Mucosa of rectum (tissue), 2 donors: ENCODE measurements around the gene TGM5.

Experiments
- H3K27ac ChIP-seq, 2 donors: one replicate each; pipeline ENCODE4 v1.7.0; 2013; ENCODE audit warnings: inconsistent platforms in 2 of 2, low read depth in 2 of 2, low read length in 2 of 2
- H3K27me3 ChIP-seq, 2 donors: one replicate each; pipeline ENCODE4 v1.7.0; 2013; ENCODE audit warnings: low read length in 2 of 2; ENCODE audit not compliant: control insufficient read depth in 2 of 2, insufficient read depth in 2 of 2
- H3K36me3 ChIP-seq, 2 donors: one replicate each; pipeline ENCODE4 v1.7.0; 2013; ENCODE audit warnings: low read length in 2 of 2; ENCODE audit not compliant: control insufficient read depth in 2 of 2, insufficient read depth in 2 of 2
- H3K4me1 ChIP-seq, 2 donors: one replicate each; pipeline ENCODE4 v1.7.0; 2013; ENCODE audit warnings: low read length in 2 of 2, mild to moderate bottlenecking in 1 of 2; ENCODE audit not compliant: control insufficient read depth in 2 of 2, insufficient read depth in 2 of 2
- H3K4me3 ChIP-seq, 2 donors: one replicate each; pipeline ENCODE4 v1.7.0; 2013; ENCODE audit warnings: low read length in 2 of 2
- H3K9ac ChIP-seq, 2 donors: one replicate each; pipeline ENCODE4 v1.7.0; 2013; ENCODE audit warnings: low read length in 2 of 2, low read depth in 1 of 2, mild to moderate bottlenecking in 1 of 2
- H3K9me3 ChIP-seq, 2 donors: one replicate each; pipeline ENCODE4 v1.7.0; 2013; ENCODE audit warnings: low read length in 2 of 2; ENCODE audit not compliant: control insufficient read depth in 2 of 2
- donor health status: healthy.
- donor health status: Normal muscosa, but diverticular disease.

Gene TGM5

GRCh38 chr15:43249699-43250203, 17.0 kb downstream of the TGM5 start:
- H3K9ac ChIP-seq, result no peak overlapping the region
- no peaks in the 10 kb centered on the region for H3K9me3 ChIP-seq
- no peak overlapping the region for H3K4me3 ChIP-seq
- H3K27me3 ChIP-seq, result no peaks in the 10 kb centered on the region
- H3K27ac ChIP-seq, result no peak overlapping the region
- no peaks in the 10 kb centered on the region for H3K4me1 ChIP-seq
- H3K36me3 ChIP-seq, result no peaks in the 10 kb centered on the region

- H3K9ac ChIP-seq, result no peak overlapping the region
- no peaks in the 10 kb centered on the region for H3K27me3 ChIP-seq
- no peak overlapping the region for H3K4me3 ChIP-seq
- H3K9me3 ChIP-seq, result no peaks in the 10 kb centered on the region
- H3K4me1 ChIP-seq, result no peaks in the 10 kb centered on the region
- H3K27ac ChIP-seq, result no peak overlapping the region
- no peaks in the 10 kb centered on the region for H3K36me3 ChIP-seq
Measured at GRCh38 chr15:43249236-43249635, 17.5 kb downstream of the TGM5 start.

- H3K27me3 ChIP-seq, result no peaks in the 10 kb centered on the region
- H3K9ac ChIP-seq, result no peak overlapping the region
- H3K27ac ChIP-seq, result no peak overlapping the region
- no peaks in the 10 kb centered on the region for H3K4me1 ChIP-seq
- no peaks in the 10 kb centered on the region for H3K36me3 ChIP-seq
- H3K4me3 ChIP-seq, result no peak overlapping the region
- H3K9me3 ChIP-seq, result no peaks in the 10 kb centered on the region
Measured at GRCh38 chr15:43246261-43246774, 20.4 kb downstream of the TGM5 start.

GRCh38 chr15:43244092-43244491, 22.6 kb downstream of the TGM5 start:
- H3K4me1 ChIP-seq, result no peaks in the 10 kb centered on the region
- no peaks in the 10 kb centered on the region for H3K9me3 ChIP-seq
- H3K36me3 ChIP-seq, result no peaks in the 10 kb centered on the region
- H3K9ac ChIP-seq, result no peak overlapping the region
- no peaks in the 10 kb centered on the region for H3K27me3 ChIP-seq
- no peak overlapping the region for H3K27ac ChIP-seq
- no peak overlapping the region for H3K4me3 ChIP-seq

GRCh38 chr15:43243020-43243645, 23.6 kb downstream of the TGM5 start:
- no peak overlapping the region for H3K9ac ChIP-seq
- H3K4me1 ChIP-seq, result no peaks in the 10 kb centered on the region
- H3K27me3 ChIP-seq, result no peaks in the 10 kb centered on the region
- H3K9me3 ChIP-seq, result no peaks in the 10 kb centered on the region
- no peak overlapping the region for H3K27ac ChIP-seq
- no peak overlapping the region for H3K4me3 ChIP-seq
- no peaks in the 10 kb centered on the region for H3K36me3 ChIP-seq

GRCh38 chr15:43242616-43243015, 24.1 kb downstream of the TGM5 start:
- H3K27ac ChIP-seq, result no peak overlapping the region

GRCh38 chr15:43241100-43241499, 25.6 kb downstream of the TGM5 start:
- H3K9ac ChIP-seq, result no peak overlapping the region
- H3K36me3 ChIP-seq, result no peaks in the 10 kb centered on the region
- H3K27ac ChIP-seq, result no peak overlapping the region
- H3K4me3 ChIP-seq, result no peak overlapping the region
- H3K27me3 ChIP-seq, result no peaks in the 10 kb centered on the region
- no peaks in the 10 kb centered on the region for H3K9me3 ChIP-seq
- H3K4me1 ChIP-seq, result no peaks in the 10 kb centered on the region

More at GRCh38 chr15:43242616-43243015, 24.1 kb downstream of the TGM5 start:
- no peaks in the 10 kb centered on the region for H3K36me3 ChIP-seq
- no peak overlapping the region for H3K9ac ChIP-seq
- no peak overlapping the region for H3K4me3 ChIP-seq
- no peaks in the 10 kb centered on the region for H3K9me3 ChIP-seq
- no peaks in the 10 kb centered on the region for H3K27me3 ChIP-seq
- H3K4me1 ChIP-seq, result no peaks in the 10 kb centered on the region

- Histone ChIP-seq H3K27me3 (no peaks in the 10 kb centered on the region), H3K36me3 (no peaks in the 10 kb centered on the region), H3K4me3 (no peak overlapping the region), H3K27ac (no peak overlapping the region), H3K9me3 (no peaks in the 10 kb centered on the region), H3K9ac (no peak overlapping the region), H3K4me1 (no peaks in the 10 kb centered on the region)
Measured at GRCh38 chr15:43239732-43240491, 26.8 kb downstream of the TGM5 start.

GRCh38 chr15:43238671-43239131, 28.0 kb downstream of the TGM5 start:
- Histone ChIP-seq H3K9me3 (no peaks in the 10 kb centered on the region), H3K4me3 (no peak overlapping the region), H3K36me3 (no peaks in the 10 kb centered on the region), H3K4me1 (no peaks in the 10 kb centered on the region), H3K9ac (no peak overlapping the region), H3K27me3 (no peaks in the 10 kb centered on the region), H3K27ac (no peak overlapping the region)

GRCh38 chr15:43237842-43238470, 28.8 kb downstream of the TGM5 start:
- H3K27me3 ChIP-seq, result no peaks in the 10 kb centered on the region
- H3K36me3 ChIP-seq, result no peaks in the 10 kb centered on the region
- H3K4me3 ChIP-seq, result no peak overlapping the region
- no peaks in the 10 kb centered on the region for H3K4me1 ChIP-seq
- H3K9me3 ChIP-seq, result no peaks in the 10 kb centered on the region
- H3K9ac ChIP-seq, result no peak overlapping the region
- no peak overlapping the region for H3K27ac ChIP-seq
